Subcutaneous adipose tissue (tissue), 4 donors: ENCODE measurements around the gene COPS6. TPM values are rescaled to one million over a fixed set of nuclear protein-coding genes. Genes with fewer than 3 reads are reported as not detected.

Experiments used
- total RNA-seq, 4 donors: library from RNA; depleted of rRNA; stranded (reverse); fragments of >200 nt; gene quantifications; one replicate each; pipeline ENCODE4 v1.1.0, GENCODE V29; 2016
- TF ChIP-seq, protein P1 (sequence below): fragments of 450-650 bp; IDR thresholded peaks from one replicate; pipeline ENCODE4 v1.5.1; 2016; ENCODE audit warnings: low read depth, mild to moderate bottlenecking, control low read depth, antibody characterized with exemption, moderate library complexity

COPS6 gene
- total RNA-seq, 4 donors from 2014 or later = 50.5 to 74.4 (median 57.0) TPM

DNA sequence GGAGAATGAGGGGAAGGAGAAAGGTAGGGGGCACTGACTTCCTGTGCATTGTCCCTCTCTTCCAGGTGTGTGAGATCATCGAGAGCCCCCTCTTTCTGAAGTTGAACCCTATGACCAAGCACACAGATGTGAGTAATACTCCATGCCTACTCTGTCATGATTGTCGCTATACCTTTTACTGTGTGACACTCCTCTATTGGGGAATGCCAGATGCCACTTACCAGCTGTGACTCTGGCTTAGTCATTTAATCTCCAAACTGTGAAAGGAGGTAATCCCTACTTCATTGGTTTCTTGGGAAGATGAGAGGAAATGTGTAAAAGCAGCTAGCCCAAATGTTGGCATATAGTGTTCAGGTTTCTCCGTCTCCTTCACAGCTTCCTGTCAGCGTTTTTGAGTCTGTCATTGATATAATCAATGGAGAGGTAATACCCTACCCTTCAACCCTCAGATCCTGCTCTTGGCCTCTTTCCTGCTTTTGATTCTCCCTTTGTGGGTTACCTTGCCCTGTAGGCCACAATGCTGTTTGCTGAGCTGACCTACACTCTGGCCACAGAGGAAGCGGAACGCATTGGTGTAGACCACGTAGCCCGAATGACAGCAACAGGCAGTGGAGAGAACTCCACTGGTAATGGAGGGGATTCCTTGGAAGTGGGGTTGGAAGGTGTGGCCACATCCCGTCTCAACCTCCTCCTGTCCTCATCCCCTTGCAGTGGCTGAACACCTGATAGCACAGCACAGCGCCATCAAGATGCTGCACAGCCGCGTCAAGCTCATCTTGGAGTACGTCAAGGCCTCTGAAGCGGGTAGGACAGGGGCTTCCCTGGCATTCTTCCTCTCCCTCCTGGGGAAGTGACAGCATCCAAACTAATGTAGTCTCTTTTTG lies 2.0 kb downstream of the COPS6 start:
- TF ChIP-seq, protein P1, sequence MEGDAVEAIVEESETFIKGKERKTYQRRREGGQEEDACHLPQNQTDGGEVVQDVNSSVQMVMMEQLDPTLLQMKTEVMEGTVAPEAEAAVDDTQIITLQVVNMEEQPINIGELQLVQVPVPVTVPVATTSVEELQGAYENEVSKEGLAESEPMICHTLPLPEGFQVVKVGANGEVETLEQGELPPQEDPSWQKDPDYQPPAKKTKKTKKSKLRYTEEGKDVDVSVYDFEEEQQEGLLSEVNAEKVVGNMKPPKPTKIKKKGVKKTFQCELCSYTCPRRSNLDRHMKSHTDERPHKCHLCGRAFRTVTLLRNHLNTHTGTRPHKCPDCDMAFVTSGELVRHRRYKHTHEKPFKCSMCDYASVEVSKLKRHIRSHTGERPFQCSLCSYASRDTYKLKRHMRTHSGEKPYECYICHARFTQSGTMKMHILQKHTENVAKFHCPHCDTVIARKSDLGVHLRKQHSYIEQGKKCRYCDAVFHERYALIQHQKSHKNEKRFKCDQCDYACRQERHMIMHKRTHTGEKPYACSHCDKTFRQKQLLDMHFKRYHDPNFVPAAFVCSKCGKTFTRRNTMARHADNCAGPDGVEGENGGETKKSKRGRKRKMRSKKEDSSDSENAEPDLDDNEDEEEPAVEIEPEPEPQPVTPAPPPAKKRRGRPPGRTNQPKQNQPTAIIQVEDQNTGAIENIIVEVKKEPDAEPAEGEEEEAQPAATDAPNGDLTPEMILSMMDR = no peak

- TF ChIP-seq, protein P1 = no peak
These were observed 2.8 kb downstream of the COPS6 start for GRCh38 chr7:100091411-100092181.

GRCh38 chr7:100093054-100093453 lies 4.3 kb downstream of the COPS6 start:
- TF ChIP-seq, protein P1 = no peak

GRCh38 chr7:100093498-100093897 lies 4.7 kb downstream of the COPS6 start:
- TF ChIP-seq, protein P1 = no peak

DNA sequence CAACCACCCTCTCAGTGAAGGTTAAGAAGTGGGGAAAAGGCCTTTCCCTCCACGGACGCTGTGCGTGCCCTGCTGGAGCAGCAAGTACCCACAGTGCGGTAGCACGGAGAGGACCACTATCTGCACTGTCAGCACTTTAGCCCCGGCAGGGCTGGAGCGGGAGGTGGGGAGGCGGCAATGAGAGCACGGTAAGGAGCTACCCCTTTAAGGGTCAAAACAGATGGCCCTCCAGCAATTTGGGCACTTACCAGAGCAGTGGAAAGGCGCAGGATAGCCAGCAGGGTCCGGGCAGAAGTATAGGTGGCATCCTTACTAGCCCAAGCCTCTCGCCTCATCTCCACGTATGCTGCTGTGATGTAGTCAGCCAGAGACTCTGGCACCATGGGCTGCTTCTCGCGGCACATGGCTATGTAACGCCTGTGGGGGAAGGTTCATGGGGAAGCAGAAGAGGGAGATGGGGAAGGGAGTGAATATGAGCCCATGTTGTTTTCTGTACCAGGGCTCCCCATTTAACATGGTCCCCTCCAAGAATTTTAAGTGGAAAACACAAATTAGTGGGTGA lies 5.2 kb downstream of the COPS6 start:
- TF ChIP-seq, protein P1 = no peak

GRCh38 chr7:100095289-100095688 lies 6.5 kb downstream of the COPS6 start:
- TF ChIP-seq, protein P1 = no peak

DNA sequence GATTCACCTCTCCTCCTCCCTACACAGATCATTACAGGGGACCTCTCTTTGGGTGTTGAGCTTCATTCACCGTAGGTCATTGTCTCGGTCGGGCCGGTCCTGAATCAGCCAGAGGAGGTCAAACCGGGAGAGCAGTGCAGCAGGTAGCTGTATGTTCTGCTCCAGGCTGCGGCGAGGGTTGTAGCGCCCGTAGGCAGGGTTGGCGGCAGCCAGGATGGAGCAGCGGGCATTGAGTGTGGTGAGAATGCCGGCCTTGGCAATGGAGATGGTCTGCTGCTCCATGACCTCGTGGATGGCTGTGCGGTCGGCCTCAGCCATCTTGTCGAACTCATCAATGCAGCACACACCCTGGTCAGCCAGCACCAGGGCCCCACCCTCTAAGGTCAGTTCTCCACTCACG lies 6.9 kb downstream of the COPS6 start:
- TF ChIP-seq, protein P1 = no peak
